Measurements from ENCODE around the gene PXMP4.

DNA sequence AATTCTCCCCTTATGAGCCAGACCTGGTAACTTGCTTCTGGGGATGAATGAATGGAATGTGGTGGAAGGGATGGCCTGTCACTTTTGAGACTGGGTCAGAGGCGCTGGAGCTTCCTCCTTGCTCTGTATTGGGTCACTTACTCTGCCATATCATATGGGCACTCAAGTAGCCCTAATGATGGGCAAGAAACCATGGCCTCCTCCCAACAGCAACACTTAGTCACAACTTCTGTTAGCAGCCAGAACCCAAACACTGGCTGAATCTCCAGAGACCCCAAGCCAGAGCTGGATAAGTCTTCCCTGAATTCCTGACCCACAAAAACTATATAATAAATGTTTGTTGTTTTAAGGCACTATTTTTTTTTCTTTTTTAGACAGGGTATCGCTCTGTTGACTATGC, 39.4 kb downstream of the PXMP4 start:
- TF ChIP-seq, protein P1, sequence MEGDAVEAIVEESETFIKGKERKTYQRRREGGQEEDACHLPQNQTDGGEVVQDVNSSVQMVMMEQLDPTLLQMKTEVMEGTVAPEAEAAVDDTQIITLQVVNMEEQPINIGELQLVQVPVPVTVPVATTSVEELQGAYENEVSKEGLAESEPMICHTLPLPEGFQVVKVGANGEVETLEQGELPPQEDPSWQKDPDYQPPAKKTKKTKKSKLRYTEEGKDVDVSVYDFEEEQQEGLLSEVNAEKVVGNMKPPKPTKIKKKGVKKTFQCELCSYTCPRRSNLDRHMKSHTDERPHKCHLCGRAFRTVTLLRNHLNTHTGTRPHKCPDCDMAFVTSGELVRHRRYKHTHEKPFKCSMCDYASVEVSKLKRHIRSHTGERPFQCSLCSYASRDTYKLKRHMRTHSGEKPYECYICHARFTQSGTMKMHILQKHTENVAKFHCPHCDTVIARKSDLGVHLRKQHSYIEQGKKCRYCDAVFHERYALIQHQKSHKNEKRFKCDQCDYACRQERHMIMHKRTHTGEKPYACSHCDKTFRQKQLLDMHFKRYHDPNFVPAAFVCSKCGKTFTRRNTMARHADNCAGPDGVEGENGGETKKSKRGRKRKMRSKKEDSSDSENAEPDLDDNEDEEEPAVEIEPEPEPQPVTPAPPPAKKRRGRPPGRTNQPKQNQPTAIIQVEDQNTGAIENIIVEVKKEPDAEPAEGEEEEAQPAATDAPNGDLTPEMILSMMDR (conservative IDR thresholded peaks at IDR 0.05), result no peak
- no peak for TF ChIP-seq EZH2 (IDR thresholded peaks at IDR 0.05; ENCODE audit: low read depth)

All from PC-9 (cell line).